Neural crest cell (in vitro differentiated cells): ENCODE data around the gene CCL5. TPM values are rescaled to one million over a fixed set of nuclear protein-coding genes. Genes with fewer than 3 reads are reported as not detected.

Source experiments
- DNase-seq: peaks from one replicate; pipeline ENCODE4 v3.0.0; 2021; ENCODE audit warnings: low read depth, mixed read lengths, low spot score
- H3K27ac Mint-ChIP-seq: one replicate; pipeline ENCODE4 v1.8.0; 2021; ENCODE audit warnings: mild to moderate bottlenecking, mixed read lengths; ENCODE audit not compliant: unreplicated experiment
- H3K27me3 Mint-ChIP-seq: 2 replicates; pipeline ENCODE4 v1.8.0; 2021; ENCODE audit warnings: low read depth, mild to moderate bottlenecking, mixed read lengths
- H3K36me3 Mint-ChIP-seq: 2 replicates; pipeline ENCODE4 v1.8.0; 2021; ENCODE audit warnings: low read depth, mild to moderate bottlenecking, mixed read lengths
- H3K4me1 Mint-ChIP-seq: 2 replicates; pipeline ENCODE4 v1.8.0; 2021; ENCODE audit warnings: mixed read lengths
- H3K4me3 Mint-ChIP-seq: one replicate; pipeline ENCODE4 v1.8.0; 2021; ENCODE audit warnings: mild to moderate bottlenecking, mixed read lengths
- H3K9me3 Mint-ChIP-seq: 2 replicates; pipeline ENCODE4 v1.8.0; 2021; ENCODE audit warnings: mixed read lengths
- CTCF ChIP-seq: fragments of 200-600 bp; sonication (generic); conservative IDR thresholded peaks from 2 replicates; pipeline ENCODE4 v1.5.0; 2021; ENCODE audit warnings: antibody characterized with exemption, mild to moderate bottlenecking
- total RNA-seq: library from RNA; stranded (reverse); gene quantifications from 2 replicates; pipeline ENCODE4 v1.2.1, GENCODE V29; 2021

CCL5 gene
- total RNA-seq, 1 donor from 2014 or later = not detected

GRCh38 chr17:35841101-35841500 is 39.1 kb downstream of the CCL5 start:
- Mint-ChIP-seq H3K4me1 (no peaks in the 10 kb centered on the region), H3K36me3 (peaks cover 35% of the 10 kb centered on the region), H3K27ac (no peak overlapping the region), H3K9me3 (no peaks in the 10 kb centered on the region), H3K4me3 (no peak overlapping the region), H3K27me3 (no peaks in the 10 kb centered on the region)
- no peak for TF ChIP-seq CTCF
- DNase-seq = no peak

- DNase-seq = no peak
- no peaks in the 10 kb centered on the region for H3K4me1 Mint-ChIP-seq
- H3K4me3 Mint-ChIP-seq = no peak overlapping the region
- H3K27me3 Mint-ChIP-seq = no peaks in the 10 kb centered on the region
- H3K36me3 Mint-ChIP-seq = peaks cover 32% of the 10 kb centered on the region
- no peak for TF ChIP-seq CTCF
- no peaks in the 10 kb centered on the region for H3K9me3 Mint-ChIP-seq
- H3K27ac Mint-ChIP-seq = no peak overlapping the region
Measured at GRCh38 chr17:35825206-35825605, 55.0 kb downstream of the CCL5 start.

Other genes starting within 250 kb of the CCL5 start
- 31.7 and 33.8 TPM in 2 replicates for gene RASL10B, start 148.7 kb downstream of the CCL5 start, total RNA-seq
- gene GAS2L2, start 127.1 kb downstream of the CCL5 start, total RNA-seq = 0.12 and 0.16 TPM in 2 replicates
- 0.23 TPM in 1 of 2 replicates, not detected in the other for gene C17orf50, start 119.5 kb downstream of the CCL5 start, total RNA-seq
- 0.68 and 0.71 TPM in 2 replicates for gene MMP28, start 84.7 kb downstream of the CCL5 start, total RNA-seq
- 300 and 320 TPM in 2 replicates for gene TAF15, start 70.9 kb downstream of the CCL5 start, total RNA-seq
- gene HEATR9, start 11.5 kb downstream of the CCL5 start, total RNA-seq = not detected in 2 replicates
- 5.0 and 5.7 TPM in 2 replicates for gene RDM1, start 50.4 kb upstream of the CCL5 start, total RNA-seq
- gene LYZL6, start 63.4 kb upstream of the CCL5 start, total RNA-seq = not detected in 2 replicates
- not detected in 2 replicates for gene CCL16, start 101.1 kb upstream of the CCL5 start, total RNA-seq
- not detected in 2 replicates for gene CCL14, start 106.4 kb upstream of the CCL5 start, total RNA-seq
- gene CCL15, start 121.2 kb upstream of the CCL5 start, total RNA-seq = not detected in 2 replicates
- not detected in 2 replicates for gene CCL23, start 137.6 kb upstream of the CCL5 start, total RNA-seq
- gene CCL18, start 183.9 kb upstream of the CCL5 start, total RNA-seq = not detected in 2 replicates
- gene CCL3, start 209.8 kb upstream of the CCL5 start, total RNA-seq = not detected in 2 replicates
- not detected in 2 replicates for gene CCL4, start 223.5 kb upstream of the CCL5 start, total RNA-seq